Vagina (tissue), 2 donors: ENCODE data around the gene ARMCX1. TPM values are rescaled to one million over a fixed set of nuclear protein-coding genes. Genes with fewer than 3 reads are reported as not detected.

Experiments
- DNase-seq, 2 donors: peaks; one replicate each; pipeline ENCODE4 v3.0.0-alpha.2; 2017; ENCODE audit errors: extremely low spot score in 2 of 2
- H3K27ac ChIP-seq: fragments of 200-600 bp; sonication (generic); one replicate; pipeline ENCODE4 v1.5.1; 2019
- H3K27me3 ChIP-seq: fragments of 200-600 bp; sonication (generic); one replicate; pipeline ENCODE4 v1.5.1; 2019
- H3K36me3 ChIP-seq, 2 donors: fragments of 200-600 bp; sonication (generic); one replicate each; pipeline ENCODE4 v1.5.1; 2017 to 2019
- H3K4me1 ChIP-seq: fragments of 200-600 bp; sonication (generic); one replicate; pipeline ENCODE4 v1.5.1; 2019
- H3K4me3 ChIP-seq, 2 donors: fragments of 200-600 bp; sonication (generic); 1 replicate in 1 of 2; 2 replicates in 1 of 2; pipeline ENCODE4 v1.5.1; 2016 to 2019
- H3K9me3 ChIP-seq: fragments of 200-600 bp; sonication (generic); one replicate; pipeline ENCODE4 v1.5.1; 2019
- POLR2A ChIP-seq, 2 donors: fragments of 450-650 bp; IDR thresholded peaks; one replicate each; pipeline ENCODE4 v1.6.1; 2017; ENCODE audit warnings: antibody characterized with exemption in 2 of 2, mild to moderate bottlenecking in 2 of 2, moderate library complexity in 2 of 2
- POLR2AphosphoS5 ChIP-seq, 2 donors: sonication (generic); formaldehyde crosslinking; IDR thresholded peaks; one replicate each; pipeline ENCODE4 v1.9.0; 2017; ENCODE audit warnings: antibody characterized with exemption in 2 of 2, mild to moderate bottlenecking in 2 of 2, low read depth in 1 of 2; ENCODE audit not compliant: insufficient read depth in 1 of 2
- intact Hi-C: fragments of 100-400 bp; cut with DNase I; formaldehyde crosslinking; loops from one replicate; pipeline ENCODE4 v1.15.1; 2023
- total RNA-seq: library from RNA; depleted of rRNA; stranded (reverse); fragments of >200 nt; gene quantifications from one replicate; pipeline ENCODE4 v1.2.3, GENCODE V29; 2016
- TF ChIP-seq, protein P1 (sequence below), 3 experiments: fragments of 450-650 bp in 2 of 3; fragments of 200-600 bp in 1 of 3; sonication (generic) in 1 of 3; IDR thresholded peaks; one replicate each; pipeline ENCODE4 v1.5.1; 2017 to 2019; ENCODE audit warnings: antibody characterized with exemption in 3 of 3, mild to moderate bottlenecking in 2 of 3, moderate library complexity in 2 of 3

ARMCX1 gene
- total RNA-seq, 1 donor from 2014 or later: 28.5 TPM

DNA sequence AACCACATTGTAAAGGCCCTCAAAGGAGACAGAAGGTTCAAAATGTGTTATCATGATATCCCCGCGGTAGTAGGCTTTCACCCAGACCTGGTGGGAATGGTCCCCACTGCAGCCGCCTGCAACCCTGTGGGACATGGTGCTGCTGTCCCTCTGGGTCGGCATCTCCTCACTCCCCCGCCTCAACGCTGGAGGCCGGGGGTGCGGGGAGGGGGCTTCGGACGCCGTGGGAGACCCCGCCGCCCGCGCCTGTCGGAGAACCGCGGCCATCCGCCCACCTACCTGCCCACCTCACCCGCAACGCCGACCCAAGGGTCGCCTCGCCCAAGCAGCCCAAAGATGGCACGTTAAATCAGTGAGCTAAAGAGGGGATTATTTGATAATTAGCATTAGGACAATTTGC is 11.2 kb upstream of the ARMCX1 start:
- Histone ChIP-seq H3K4me1 (no peaks in the 10 kb centered on the region), H3K9me3 (no peaks in the 10 kb centered on the region), H3K27me3 (no peaks in the 10 kb centered on the region), H3K27ac (no peak overlapping the region), H3K36me3 (no peaks in the 10 kb centered on the region), H3K4me3 (no peak overlapping the region)
- intact Hi-C loops: no loop called here
- TF ChIP-seq, protein P1, sequence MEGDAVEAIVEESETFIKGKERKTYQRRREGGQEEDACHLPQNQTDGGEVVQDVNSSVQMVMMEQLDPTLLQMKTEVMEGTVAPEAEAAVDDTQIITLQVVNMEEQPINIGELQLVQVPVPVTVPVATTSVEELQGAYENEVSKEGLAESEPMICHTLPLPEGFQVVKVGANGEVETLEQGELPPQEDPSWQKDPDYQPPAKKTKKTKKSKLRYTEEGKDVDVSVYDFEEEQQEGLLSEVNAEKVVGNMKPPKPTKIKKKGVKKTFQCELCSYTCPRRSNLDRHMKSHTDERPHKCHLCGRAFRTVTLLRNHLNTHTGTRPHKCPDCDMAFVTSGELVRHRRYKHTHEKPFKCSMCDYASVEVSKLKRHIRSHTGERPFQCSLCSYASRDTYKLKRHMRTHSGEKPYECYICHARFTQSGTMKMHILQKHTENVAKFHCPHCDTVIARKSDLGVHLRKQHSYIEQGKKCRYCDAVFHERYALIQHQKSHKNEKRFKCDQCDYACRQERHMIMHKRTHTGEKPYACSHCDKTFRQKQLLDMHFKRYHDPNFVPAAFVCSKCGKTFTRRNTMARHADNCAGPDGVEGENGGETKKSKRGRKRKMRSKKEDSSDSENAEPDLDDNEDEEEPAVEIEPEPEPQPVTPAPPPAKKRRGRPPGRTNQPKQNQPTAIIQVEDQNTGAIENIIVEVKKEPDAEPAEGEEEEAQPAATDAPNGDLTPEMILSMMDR (IDR thresholded peaks at IDR 0.05): no peak
- TF ChIP-seq POLR2AphosphoS5 (IDR thresholded peaks at IDR 0.05; ENCODE audit: insufficient read depth in 1 of 2, low read depth in 1 of 2) (no peak), POLR2A (IDR thresholded peaks at IDR 0.05) (no peak)
- no peak for DNase-seq

DNA sequence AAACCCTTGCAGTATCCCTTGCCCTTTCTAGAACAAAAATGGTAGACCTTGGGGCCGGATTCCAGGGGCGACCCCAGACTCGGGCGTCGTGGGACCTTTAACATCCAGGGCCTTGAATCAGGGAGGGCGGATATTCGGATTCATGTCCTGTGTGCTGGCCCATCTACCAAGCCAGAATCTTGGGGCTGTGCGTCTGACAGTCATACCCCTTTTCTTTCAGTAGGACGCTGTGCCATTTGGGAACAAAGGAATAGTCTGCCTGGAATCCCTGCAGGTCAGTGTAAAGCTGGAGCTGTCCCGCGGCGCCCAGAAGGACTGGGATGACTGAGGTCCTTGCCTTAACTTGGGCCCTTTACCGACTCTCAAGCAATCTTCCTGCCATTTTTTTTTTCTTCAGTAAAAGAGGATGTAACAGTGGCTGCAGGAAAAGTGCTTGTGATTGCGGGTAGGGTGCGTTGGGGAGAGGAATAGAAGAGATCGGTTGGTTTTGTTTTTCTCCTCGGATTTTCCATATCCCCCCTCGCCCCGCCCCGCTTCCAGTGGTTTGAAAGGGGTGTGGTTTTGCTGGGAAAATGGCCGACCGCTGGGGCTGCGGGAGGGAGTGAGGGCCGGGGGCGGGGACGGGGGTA is 518 bp downstream of the ARMCX1 start:
- H3K27ac ChIP-seq: peak overlapping the region; percentile 81
- intact Hi-C loops: loop anchor here (10.0 kb wide), 1 partner anchor 136 kb away; no protein-coding TSS in a partner anchor
- H3K4me3 ChIP-seq: peak overlapping the region; percentile 51 to 52
- H3K4me1 ChIP-seq: no peaks in the 10 kb centered on the region
- H3K36me3 ChIP-seq: no peaks in the 10 kb centered on the region
- H3K9me3 ChIP-seq: no peaks in the 10 kb centered on the region
- TF ChIP-seq POLR2A (IDR thresholded peaks at IDR 0.05): no peak
- TF ChIP-seq POLR2AphosphoS5 (IDR thresholded peaks at IDR 0.05; ENCODE audit: insufficient read depth in 1 of 2, low read depth in 1 of 2): peak in 1 of 2 donors; percentile 64
- TF ChIP-seq, protein P1 (IDR thresholded peaks at IDR 0.05): no peak
- DNase-seq: no peak
- H3K27me3 ChIP-seq: no peaks in the 10 kb centered on the region

DNA sequence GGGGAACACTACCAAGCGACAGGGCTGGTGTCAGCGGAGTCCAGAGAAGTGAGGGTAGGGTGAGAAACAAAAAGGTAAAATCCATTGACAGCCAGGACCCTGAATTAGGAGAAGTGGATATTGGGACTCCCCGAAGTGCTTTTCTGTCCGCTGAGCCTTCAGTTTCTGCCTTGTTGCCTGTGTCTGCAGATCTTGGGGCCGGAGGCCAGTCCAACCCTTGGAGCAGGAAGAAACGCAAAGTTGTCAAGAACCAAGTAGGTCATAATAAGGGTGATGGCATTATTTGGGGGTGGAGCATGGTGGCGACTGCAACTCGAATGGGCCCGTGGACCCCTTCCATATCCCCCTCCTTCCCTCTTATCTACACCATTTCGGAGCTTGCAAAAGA is 1.0 kb downstream of the ARMCX1 start:
- no peaks in the 10 kb centered on the region for H3K27me3 ChIP-seq
- peak in 1 of 2 donors; percentile 86 for DNase-seq
- no peaks in the 10 kb centered on the region for H3K4me1 ChIP-seq
- H3K36me3 ChIP-seq: no peaks in the 10 kb centered on the region
- intact Hi-C loops: loop anchor here (10.0 kb wide), 1 partner anchor 137 kb away; no protein-coding TSS in a partner anchor
- no peaks in the 10 kb centered on the region for H3K9me3 ChIP-seq
- no peak for TF ChIP-seq POLR2AphosphoS5 (IDR thresholded peaks at IDR 0.05; ENCODE audit: insufficient read depth in 1 of 2, low read depth in 1 of 2)
- TF ChIP-seq, protein P1 (IDR thresholded peaks at IDR 0.05): no peak
- TF ChIP-seq POLR2A (IDR thresholded peaks at IDR 0.05): no peak
- H3K4me3 ChIP-seq: peak overlapping the region; percentile 51 to 52
- peak overlapping the region; percentile 81 for H3K27ac ChIP-seq

DNA sequence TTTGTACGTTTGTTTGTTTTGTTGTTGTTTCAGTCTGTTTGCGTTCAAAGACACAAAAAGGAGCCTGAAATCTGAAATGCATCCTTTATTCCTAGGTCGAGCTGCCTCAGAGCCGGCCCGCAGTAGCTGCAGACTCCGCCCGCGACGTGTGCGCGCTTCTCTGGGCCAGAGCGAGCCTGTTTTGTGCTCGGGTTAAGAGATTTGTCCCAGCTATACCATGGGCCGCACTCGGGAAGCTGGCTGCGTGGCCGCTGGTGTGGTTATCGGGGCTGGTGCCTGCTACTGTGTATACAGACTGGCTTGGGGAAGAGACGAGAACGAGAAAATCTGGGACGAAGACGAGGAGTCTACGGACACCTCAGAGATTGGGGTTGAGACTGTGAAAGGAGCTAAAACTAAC is 2.4 kb downstream of the ARMCX1 start:
- TF ChIP-seq, protein P1 (IDR thresholded peaks at IDR 0.05): no peak
- TF ChIP-seq POLR2A (IDR thresholded peaks at IDR 0.05) (no peak), POLR2AphosphoS5 (IDR thresholded peaks at IDR 0.05; ENCODE audit: insufficient read depth in 1 of 2, low read depth in 1 of 2) (no peak)
- no peak for DNase-seq
- intact Hi-C loops: loop anchor here (10.0 kb wide), 1 partner anchor 138 kb away; no protein-coding TSS in a partner anchor

DNA sequence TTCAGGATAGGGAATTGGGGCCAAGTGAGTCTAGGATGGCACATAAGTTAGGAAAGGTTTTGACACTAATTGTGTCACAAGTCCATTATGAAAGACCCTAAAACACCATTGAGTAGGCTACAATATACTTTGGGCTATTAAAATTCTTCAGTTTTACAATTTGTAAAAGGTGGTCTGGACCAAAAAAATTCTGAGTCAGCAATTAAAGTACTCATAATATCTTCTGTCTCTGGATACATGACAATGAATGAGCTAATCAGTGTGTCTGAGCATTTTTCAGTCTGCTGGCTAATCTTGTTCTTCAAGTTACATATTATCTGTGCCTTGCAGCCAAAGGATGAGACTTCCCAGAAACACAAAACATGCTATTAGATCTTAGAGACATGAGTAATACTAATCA is 14.3 kb downstream of the ARMCX1 start:
- intact Hi-C loops: no loop called here
- no peaks in the 10 kb centered on the region for H3K4me1 ChIP-seq

More for the DNA sequence above, 2.4 kb downstream of the ARMCX1 start:
- H3K4me1 ChIP-seq: no peaks in the 10 kb centered on the region
- no peak overlapping the region for H3K4me3 ChIP-seq
- H3K9me3 ChIP-seq: no peaks in the 10 kb centered on the region
- H3K27ac ChIP-seq: no peak overlapping the region
- H3K27me3 ChIP-seq: no peaks in the 10 kb centered on the region
- no peaks in the 10 kb centered on the region for H3K36me3 ChIP-seq

More for the DNA sequence above, 14.3 kb downstream of the ARMCX1 start:
- TF ChIP-seq POLR2A (IDR thresholded peaks at IDR 0.05): no peak
- TF ChIP-seq, protein P1 (IDR thresholded peaks at IDR 0.05): no peak
- TF ChIP-seq POLR2AphosphoS5 (IDR thresholded peaks at IDR 0.05; ENCODE audit: insufficient read depth in 1 of 2, low read depth in 1 of 2): no peak
- H3K9me3 ChIP-seq: no peaks in the 10 kb centered on the region
- DNase-seq: no peak
- H3K4me3 ChIP-seq: no peak overlapping the region
- no peaks in the 10 kb centered on the region for H3K27me3 ChIP-seq
- H3K36me3 ChIP-seq: no peaks in the 10 kb centered on the region
- H3K27ac ChIP-seq: no peak overlapping the region
